HepG2 (cell line): ENCODE results near the gene BAHD1.

Experiments
- ARID4A ChIP-seq: sonication (generic); formaldehyde crosslinking; IDR thresholded peaks from 2 replicates; pipeline ENCODE4 v1.5.0; 2020; ENCODE audit warnings: mild to moderate bottlenecking, missing genetic modification reagents, borderline replicate concordance
- CBX5 ChIP-seq: sonication (generic); formaldehyde crosslinking; IDR thresholded peaks from 2 replicates; pipeline ENCODE4 v1.4.0; 2020; ENCODE audit warnings: missing genetic modification reagents, borderline replicate concordance
- ZNF570 ChIP-seq: sonication (generic); formaldehyde crosslinking; IDR thresholded peaks from 2 replicates; pipeline ENCODE4 v1.4.0; 2020; ENCODE audit warnings: mild to moderate bottlenecking, missing genetic modification reagents, borderline replicate concordance

DNA sequence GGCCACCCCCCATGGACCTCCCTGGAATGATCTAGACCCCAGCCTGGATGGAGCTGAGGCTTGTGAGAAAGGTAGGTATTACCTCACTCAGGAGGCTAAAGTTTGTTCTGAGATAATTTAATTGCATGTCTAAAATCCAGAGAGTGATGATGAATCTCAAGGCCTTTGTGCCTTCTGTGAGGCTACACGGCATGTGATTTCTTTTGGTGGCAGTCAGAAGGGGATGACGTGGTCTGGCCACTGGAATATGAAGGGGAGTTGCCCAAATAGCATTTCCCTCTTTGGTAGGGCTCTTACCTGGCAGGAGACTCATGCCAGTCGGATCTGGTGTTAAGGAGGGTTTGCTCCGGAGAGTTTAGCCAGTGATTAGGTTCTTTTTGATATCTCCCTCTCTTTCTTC, 2.5 kb downstream of the BAHD1 start:
- TF ChIP-seq CBX5 (CRISPR knock-in tag) = no peak
- TF ChIP-seq ARID4A (CRISPR knock-in tag) = no peak
- TF ChIP-seq ZNF570 (CRISPR knock-in tag) = no peak
